A549 (cell line): ENCODE measurements around the gene MOSPD3.

Experiments used
- CTCF ChIP-seq: fragments of >200 bp; sonication (Bioruptor Twin); formaldehyde crosslinking; IDR thresholded peaks from 3 replicates; pipeline ENCODE4 v1.5.1; 2016
- EHF ChIP-seq: fragments of 250-450 bp; sonication (Bioruptor Pico); IDR thresholded peaks from 2 replicates; pipeline ENCODE4 v1.5.0; 2020; ENCODE audit warnings: mild to moderate bottlenecking
- EP300 ChIP-seq, 2 experiments: fragments of >200 bp; sonication (Bioruptor Twin); formaldehyde crosslinking; IDR thresholded peaks; 2 replicates in 1 of 2; 3 replicates in 1 of 2; pipeline ENCODE4 v1.6.1; 2016 to 2017
- MYC ChIP-seq: IDR thresholded peaks from 2 replicates; pipeline ENCODE4 v1.6.1; 2012; ENCODE audit warnings: mild to moderate bottlenecking, inconsistent platforms, low read length, improper control_type of control experiment, borderline replicate concordance
- PBX3 ChIP-seq: IDR thresholded peaks from 2 replicates; pipeline ENCODE4 v1.6.1; 2012
- POLR2A ChIP-seq: IDR thresholded peaks from 2 replicates; pipeline ENCODE4 v1.6.1; 2012; ENCODE audit warnings: mild to moderate bottlenecking, low read length
- RCOR1 ChIP-seq: fragments of 150-350 bp; IDR thresholded peaks from 2 replicates; pipeline ENCODE4 v1.6.1; 2014; ENCODE audit warnings: antibody characterized with exemption, low read length, low read depth
- RFX5 ChIP-seq: fragments of 450-650 bp; IDR thresholded peaks from 2 replicates; pipeline ENCODE4 v1.7.1; 2014; ENCODE audit warnings: antibody characterized with exemption, mild to moderate bottlenecking, moderate library complexity

- TF ChIP-seq CTCF (no peak), RFX5 (no peak), RCOR1 (no peak), MYC (no peak), POLR2A (no peak), PBX3 (no peak), EHF (no peak), EP300 (IDR thresholded peaks at IDR 0.05) (no peak)
Observed at GRCh38 chr7:100566018-100566531, 46.3 kb upstream of the MOSPD3 start.
